Naive thymus-derived CD4-positive, alpha-beta T cell (primary cell): ENCODE results near the gene MAP4K3. TPM values are rescaled to one million over a fixed set of nuclear protein-coding genes. Genes with fewer than 3 reads are reported as not detected.
"Not testable (repeated sequence)": the region's sequence is repeated elsewhere in the genome, so short reads cannot be mapped to it uniquely, and the experiment has no call there.

Source experiments
- ATAC-seq: fragments of 150-1000 bp; cut with Tn5 transposase; 2 replicates; pipeline ENCODE4 v1.10.0; 2021; ENCODE audit warnings: mild to moderate bottlenecking, moderate library complexity
- CTCF ChIA-PET: fragments of 350-600 bp; sonication (Branson Sonifier 250); formaldehyde crosslinking; loops from one replicate; lab custom pipeline; 2021; ENCODE audit warnings: antibody characterized with exemption; lab: Charles Lee
- POLR2A ChIA-PET: fragments of 350-600 bp; sonication (Branson Sonifier 250); formaldehyde crosslinking; loops from one replicate; lab custom pipeline; 2021; ENCODE audit warnings: antibody characterized with exemption, inconsistent platforms; lab: Charles Lee
- DNase-seq, 9 donors: peaks; one replicate each; pipeline versions ENCODE4 v3.0.0 to v3.0.0-alpha.2; 2020 to 2022; ENCODE audit warnings: mixed read lengths in 1 of 9
- H3K27ac ChIP-seq: one replicate; pipeline ENCODE4 v1.7.0; 2013; ENCODE audit warnings: mild to moderate bottlenecking, low read depth, low read length, moderate library complexity
- H3K27me3 ChIP-seq, 2 donors: one replicate each; pipeline ENCODE4 v1.7.0; 2013; ENCODE audit warnings: low read length in 2 of 2, mild to moderate bottlenecking in 2 of 2, moderate library complexity in 2 of 2; ENCODE audit not compliant: control insufficient read depth in 2 of 2, insufficient read depth in 2 of 2
- H3K36me3 ChIP-seq, 3 experiments: 1 replicate in 2 of 3; 2 replicates in 1 of 3; pipeline ENCODE4 v1.7.0; 2013; ENCODE audit warnings: low read length in 3 of 3, mild to moderate bottlenecking in 3 of 3, moderate library complexity in 1 of 3; ENCODE audit not compliant: insufficient read depth in 3 of 3, control insufficient read depth in 2 of 3
- H3K4me1 ChIP-seq, 2 donors: one replicate each; pipeline ENCODE4 v1.7.0; 2013; ENCODE audit warnings: low read length in 2 of 2, mild to moderate bottlenecking in 2 of 2, moderate library complexity in 1 of 2; ENCODE audit not compliant: control insufficient read depth in 2 of 2, insufficient read depth in 2 of 2
- H3K4me3 ChIP-seq: 2 replicates; pipeline ENCODE4 v1.7.0; 2013; ENCODE audit warnings: mild to moderate bottlenecking, low read length
- H3K9me3 ChIP-seq, 3 experiments: 1 replicate in 2 of 3; 2 replicates in 1 of 3; pipeline ENCODE4 v1.7.0; 2013; ENCODE audit warnings: low read length in 3 of 3; ENCODE audit not compliant: control insufficient read depth in 2 of 3
- H3K27ac Mint-ChIP-seq, 9 donors: one replicate each; pipeline ENCODE4 v1.8.0; 2020 to 2022; ENCODE audit warnings: mixed read lengths in 9 of 9, mild to moderate bottlenecking in 8 of 9, moderate library complexity in 5 of 9, inconsistent platforms in 2 of 9
- H3K27me3 Mint-ChIP-seq, 5 donors: one replicate each; pipeline ENCODE4 v1.8.0; 2021 to 2022; ENCODE audit warnings: mixed read lengths in 5 of 5, mild to moderate bottlenecking in 1 of 5
- H3K36me3 Mint-ChIP-seq, 5 donors: one replicate each; pipeline ENCODE4 v1.8.0; 2020 to 2022; ENCODE audit warnings: mixed read lengths in 5 of 5, mild to moderate bottlenecking in 3 of 5, inconsistent platforms in 1 of 5
- H3K4me1 Mint-ChIP-seq, 7 donors: one replicate each; pipeline ENCODE4 v1.8.0; 2020 to 2022; ENCODE audit warnings: mixed read lengths in 7 of 7, mild to moderate bottlenecking in 3 of 7, inconsistent platforms in 1 of 7
- H3K4me3 Mint-ChIP-seq, 10 donors: one replicate each; pipeline ENCODE4 v1.8.0; 2020 to 2022; ENCODE audit warnings: mild to moderate bottlenecking in 10 of 10, mixed read lengths in 10 of 10, moderate library complexity in 6 of 10, inconsistent platforms in 2 of 10
- H3K9me3 Mint-ChIP-seq, 11 donors: one replicate each; pipeline ENCODE4 v1.8.0; 2020 to 2022; ENCODE audit warnings: mixed read lengths in 11 of 11, mild to moderate bottlenecking in 4 of 11, inconsistent platforms in 1 of 11, moderate library complexity in 1 of 11
- intact Hi-C, 2 donors: fragments of 100-400 bp; cut with micrococcal nuclease; formaldehyde crosslinking; loops; one replicate each; pipeline ENCODE4 v1.15.1; 2023
- polyA plus RNA-seq, 2 donors: library from polyadenylated mRNA; unstranded; fragments of 300-500 nt; fragmentation: Illumina TruSeq; gene quantifications; one replicate each; pipeline ENCODE4 v1.2.3, GENCODE V29; 2021
- total RNA-seq, 6 experiments: library from RNA in 5 of 6; stranded (reverse) in 5 of 6; gene quantifications; 1 replicate in 5 of 6; 2 replicates in 1 of 6; pipeline ENCODE4 v1.2.3 and lab custom pipeline; 2021 to 2026

Gene MAP4K3
- total and polyA plus RNA-seq, 7 experiments from 2014 or later: 2.9 to 32.2 (median 19.9) TPM

GRCh38 chr2:39390216-39390615 lies 46.9 kb downstream of the MAP4K3 start:
- Mint-ChIP-seq H3K27ac (no peak overlapping the region), H3K4me1 (peaks cover 0 to 49% (median 30%) of the 10 kb centered on the region in 7 donors), H3K4me3 (no peak overlapping the region), H3K27me3 (no peaks in the 10 kb centered on the region), H3K36me3 (peaks cover 0 to 30% (median 12%) of the 10 kb centered on the region in 5 donors), H3K9me3 (peaks cover 0 to 5% (median 0%) of the 10 kb centered on the region in 11 donors)
- no peaks in the 10 kb centered on the region for H3K27me3 ChIP-seq
- ATAC-seq (no peak), DNase-seq (no peak)
- POLR2A ChIA-PET: no interaction called here
- intact Hi-C loops: no loop called here
- H3K9me3 ChIP-seq: no peaks in the 10 kb centered on the region
- CTCF ChIA-PET: no interaction called here
- H3K4me1 ChIP-seq: no peaks in the 10 kb centered on the region
- no peaks in the 10 kb centered on the region for H3K36me3 ChIP-seq
- no peak overlapping the region for H3K27ac ChIP-seq
- H3K4me3 ChIP-seq: no peak overlapping the region

- no peak overlapping the region for H3K4me3 Mint-ChIP-seq
- peak overlapping the region in 1 of 9 donors; percentile 56 for H3K27ac Mint-ChIP-seq
- peaks cover 0 to 18% (median 5%) of the 10 kb centered on the region in 5 donors for H3K36me3 Mint-ChIP-seq
- ATAC-seq (no peak), DNase-seq (no peak)
- peaks cover 0 to under 1% of the 10 kb centered on the region in 2 donors for H3K4me1 ChIP-seq
- no peaks in the 10 kb centered on the region for H3K36me3 ChIP-seq
- ChIA-PET POLR2A (no interaction called here), CTCF (no interaction called here)
- no peaks in the 10 kb centered on the region for H3K27me3 ChIP-seq
- H3K4me1 Mint-ChIP-seq: peaks cover 0 to 42% (median 33%) of the 10 kb centered on the region in 7 donors
- H3K9me3 ChIP-seq: no peaks in the 10 kb centered on the region
- H3K27ac ChIP-seq: no peak overlapping the region
- intact Hi-C loops: no loop called here
- H3K27me3 Mint-ChIP-seq: no peaks in the 10 kb centered on the region
- peaks cover 0 to 5% (median 0%) of the 10 kb centered on the region in 11 donors for H3K9me3 Mint-ChIP-seq
- H3K4me3 ChIP-seq: no peak overlapping the region
These were observed 51.0 kb downstream of the MAP4K3 start for GRCh38 chr2:39386064-39386463.

GRCh38 chr2:39385172-39385571 lies 51.9 kb downstream of the MAP4K3 start:
- Mint-ChIP-seq H3K4me3 (no peak overlapping the region), H3K27ac (no peak overlapping the region), H3K9me3 (peaks cover 0 to 5% (median 0%) of the 10 kb centered on the region in 11 donors), H3K4me1 (peaks cover 0 to 42% (median 35%) of the 10 kb centered on the region in 7 donors), H3K36me3 (peaks cover 0 to 18% (median 5%) of the 10 kb centered on the region in 5 donors), H3K27me3 (no peaks in the 10 kb centered on the region)
- intact Hi-C loops: no loop called here
- no peaks in the 10 kb centered on the region for H3K27me3 ChIP-seq
- H3K4me3 ChIP-seq: no peak overlapping the region
- ATAC-seq: no peak
- ChIA-PET POLR2A (no interaction called here), CTCF (no interaction called here)
- H3K36me3 ChIP-seq: no peaks in the 10 kb centered on the region
- H3K4me1 ChIP-seq: peaks cover 0 to 6% of the 10 kb centered on the region in 2 donors
- H3K27ac ChIP-seq: no peak overlapping the region
- no peaks in the 10 kb centered on the region for H3K9me3 ChIP-seq
- no peak for DNase-seq

GRCh38 chr2:39384071-39384470 lies 53.0 kb downstream of the MAP4K3 start:
- CTCF ChIA-PET: interaction anchor here (0.6 kb wide), 1 partner anchor 29 kb away, joined by 4 read pairs; no protein-coding TSS in a partner anchor
- H3K36me3 ChIP-seq, intact Hi-C loops, POLR2A ChIA-PET, H3K4me1 ChIP-seq, H3K27me3 Mint-ChIP-seq, H3K27ac Mint-ChIP-seq, H3K27ac ChIP-seq, ATAC-seq, H3K4me3 ChIP-seq, H3K9me3 ChIP-seq, H3K9me3 Mint-ChIP-seq, DNase-seq, H3K27me3 ChIP-seq, H3K4me3 Mint-ChIP-seq: not testable (repeated sequence)
- Mint-ChIP-seq H3K4me1 (peaks cover 3 to 38% (median 30%) of the 10 kb centered on the region in 7 donors), H3K36me3 (peaks cover 0 to 18% (median 5%) of the 10 kb centered on the region in 5 donors)

GRCh38 chr2:39383146-39383545 lies 53.9 kb downstream of the MAP4K3 start:
- intact Hi-C loops: no loop called here
- no peaks in the 10 kb centered on the region for H3K36me3 ChIP-seq
- POLR2A ChIA-PET: no interaction called here
- H3K4me1 ChIP-seq: peaks cover 0 to 6% of the 10 kb centered on the region in 2 donors
- Mint-ChIP-seq H3K9me3 (peaks cover 0 to 5% (median 0%) of the 10 kb centered on the region in 11 donors), H3K36me3 (peaks cover 0 to 18% (median 5%) of the 10 kb centered on the region in 5 donors), H3K4me1 (peaks cover 3 to 33% (median 23%) of the 10 kb centered on the region in 7 donors), H3K27ac (no peak overlapping the region), H3K27me3 (no peaks in the 10 kb centered on the region), H3K4me3 (no peak overlapping the region)
- CTCF ChIA-PET: no interaction called here
- DNase-seq (no peak), ATAC-seq (no peak)
- H3K27me3 ChIP-seq: no peaks in the 10 kb centered on the region
- no peaks in the 10 kb centered on the region for H3K9me3 ChIP-seq
- H3K4me3 ChIP-seq: no peak overlapping the region
- H3K27ac ChIP-seq: no peak overlapping the region

- peak overlapping the region in 2 of 9 donors; percentile 12 to 17 for H3K27ac Mint-ChIP-seq
- no peaks in the 10 kb centered on the region for H3K9me3 ChIP-seq
- POLR2A ChIA-PET: no interaction called here
- no peak overlapping the region for H3K27ac ChIP-seq
- peaks cover 7 to 36% (median 25%) of the 10 kb centered on the region in 7 donors for H3K4me1 Mint-ChIP-seq
- no peaks in the 10 kb centered on the region for H3K27me3 ChIP-seq
- intact Hi-C loops: no loop called here
- no peak overlapping the region for H3K4me3 Mint-ChIP-seq
- H3K36me3 ChIP-seq: no peaks in the 10 kb centered on the region
- ATAC-seq (no peak), DNase-seq (no peak)
- CTCF ChIA-PET: no interaction called here
- H3K4me1 ChIP-seq: peaks cover 0 to 6% of the 10 kb centered on the region in 2 donors
- no peaks in the 10 kb centered on the region for H3K27me3 Mint-ChIP-seq
- H3K9me3 Mint-ChIP-seq: peaks cover 0 to 5% (median 0%) of the 10 kb centered on the region in 11 donors
- H3K36me3 Mint-ChIP-seq: peaks cover 0 to 21% (median 4%) of the 10 kb centered on the region in 5 donors
- H3K4me3 ChIP-seq: no peak overlapping the region
These were observed 55.4 kb downstream of the MAP4K3 start for GRCh38 chr2:39381653-39382052.

- no peaks in the 10 kb centered on the region for H3K27me3 Mint-ChIP-seq
- CTCF ChIA-PET: no interaction called here
- no peak overlapping the region for H3K4me3 Mint-ChIP-seq
- POLR2A ChIA-PET: no interaction called here
- Histone ChIP-seq H3K9me3 (no peaks in the 10 kb centered on the region), H3K27me3 (no peaks in the 10 kb centered on the region), H3K27ac (no peak overlapping the region), H3K36me3 (no peaks in the 10 kb centered on the region), H3K4me1 (peaks cover 0 to 6% of the 10 kb centered on the region in 2 donors), H3K4me3 (no peak overlapping the region)
- H3K4me1 Mint-ChIP-seq: peaks cover 7 to 36% (median 25%) of the 10 kb centered on the region in 7 donors
- H3K9me3 Mint-ChIP-seq: peaks cover 0 to 5% (median 0%) of the 10 kb centered on the region in 11 donors
- intact Hi-C loops: no loop called here
- ATAC-seq (no peak), DNase-seq (no peak)
- peaks cover 5 to 25% (median 11%) of the 10 kb centered on the region in 5 donors for H3K36me3 Mint-ChIP-seq
- peak overlapping the region in 3 of 9 donors; percentile 4 to 20 (median 5) for H3K27ac Mint-ChIP-seq
These were observed 56.4 kb downstream of the MAP4K3 start for GRCh38 chr2:39380525-39381150.
